AG20443 (cell line): ENCODE measurements around the gene BBX.
A peak's percentile ranks its signal among the peaks of the same experiment; 100 is the strongest.

Experiments used
- DNase-seq: peaks from one replicate; pipeline ENCODE4 v3.0.0; 2012; ENCODE audit warnings: low spot score, mixed read lengths

BBX gene

DNA sequence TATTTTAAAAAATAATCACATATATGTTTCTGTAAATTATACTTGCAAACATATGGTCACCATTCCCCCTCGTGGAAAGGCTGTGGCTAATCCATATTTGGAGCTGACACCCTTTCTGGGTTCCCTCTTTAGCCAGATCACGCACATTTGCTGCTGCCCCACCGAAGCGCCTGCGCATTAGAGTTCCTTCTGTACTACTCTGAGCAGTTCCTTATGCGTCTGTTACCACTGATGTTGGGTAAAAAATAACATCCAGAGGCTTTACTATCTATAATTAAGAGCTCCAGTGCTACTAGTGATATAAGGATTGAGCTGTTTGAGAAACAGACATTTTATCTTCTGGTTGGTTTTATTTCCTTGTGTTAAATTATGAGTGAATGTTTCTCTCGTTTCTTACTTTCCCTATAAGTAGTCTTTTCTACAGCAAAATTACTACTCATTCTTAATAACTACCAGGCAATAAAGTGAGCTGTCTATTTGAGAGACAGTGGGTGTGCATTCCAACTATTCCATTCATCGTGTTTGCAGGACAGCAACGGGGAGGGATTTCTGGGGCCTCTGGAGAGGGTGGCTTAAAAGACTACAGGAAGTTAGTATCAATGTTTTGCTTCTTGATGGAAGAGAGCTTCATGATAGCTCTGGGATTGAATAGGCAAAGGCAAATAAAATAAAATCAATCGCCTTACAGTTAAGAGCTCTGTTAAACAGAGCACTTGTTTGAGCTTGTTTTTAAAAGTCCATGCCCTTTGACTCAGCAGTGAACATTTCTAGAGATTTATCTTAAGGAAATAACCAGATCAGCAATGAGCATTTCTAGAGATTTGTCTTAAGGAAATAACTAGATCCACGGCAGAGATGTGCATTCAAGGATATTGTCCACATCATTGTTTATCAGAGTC, 322.9 kb downstream of the BBX start:
- DNase-seq, result peak; percentile 84

DNA sequence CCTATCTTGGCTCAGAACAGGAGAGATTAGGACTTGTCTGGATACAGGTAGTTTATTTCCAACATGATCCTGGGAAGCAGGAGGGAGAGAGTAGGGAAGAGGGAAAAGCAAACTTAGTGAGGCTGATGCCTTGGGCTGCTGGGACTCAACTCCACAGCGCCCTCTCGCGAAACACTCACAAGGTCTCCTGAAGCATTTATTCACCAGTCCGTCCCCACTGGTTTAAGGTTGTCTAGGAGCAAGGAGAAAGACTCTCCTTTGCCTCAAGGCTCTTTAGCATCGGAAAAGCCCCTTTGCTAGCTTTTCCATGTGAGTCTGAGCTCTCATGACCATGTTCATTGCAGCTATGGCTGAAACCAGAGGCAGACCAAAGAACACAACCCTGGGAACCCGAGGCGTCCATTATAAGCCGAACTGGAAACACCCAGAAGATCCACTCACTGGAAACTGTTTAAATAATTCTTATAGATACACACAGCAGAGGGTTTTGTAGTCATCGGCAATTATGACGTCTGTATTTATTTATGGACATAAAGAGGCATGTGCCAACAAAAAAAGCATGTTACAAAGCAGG, 323.6 kb downstream of the BBX start:
- DNase-seq, result peak; percentile 79

DNA sequence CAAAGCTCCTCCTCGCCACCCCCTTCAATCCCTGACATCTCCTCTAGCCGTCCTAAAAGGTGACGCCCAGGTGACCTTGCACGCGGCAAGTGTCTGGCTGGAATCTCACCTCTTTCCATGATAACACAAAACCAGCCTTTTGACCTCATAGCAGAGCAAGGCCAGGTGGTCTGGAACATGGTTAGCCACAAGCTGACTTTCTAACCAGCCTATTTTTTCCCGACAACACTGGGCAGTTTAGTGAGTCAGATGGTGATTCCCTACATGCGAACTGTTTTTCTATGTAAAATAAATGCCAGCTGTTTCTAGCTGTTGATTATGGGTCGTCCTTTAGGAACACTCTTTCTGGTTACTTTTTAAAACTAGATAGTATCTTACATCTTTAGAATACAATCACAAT, 325.0 kb downstream of the BBX start:
- DNase-seq, result no peak

DNA sequence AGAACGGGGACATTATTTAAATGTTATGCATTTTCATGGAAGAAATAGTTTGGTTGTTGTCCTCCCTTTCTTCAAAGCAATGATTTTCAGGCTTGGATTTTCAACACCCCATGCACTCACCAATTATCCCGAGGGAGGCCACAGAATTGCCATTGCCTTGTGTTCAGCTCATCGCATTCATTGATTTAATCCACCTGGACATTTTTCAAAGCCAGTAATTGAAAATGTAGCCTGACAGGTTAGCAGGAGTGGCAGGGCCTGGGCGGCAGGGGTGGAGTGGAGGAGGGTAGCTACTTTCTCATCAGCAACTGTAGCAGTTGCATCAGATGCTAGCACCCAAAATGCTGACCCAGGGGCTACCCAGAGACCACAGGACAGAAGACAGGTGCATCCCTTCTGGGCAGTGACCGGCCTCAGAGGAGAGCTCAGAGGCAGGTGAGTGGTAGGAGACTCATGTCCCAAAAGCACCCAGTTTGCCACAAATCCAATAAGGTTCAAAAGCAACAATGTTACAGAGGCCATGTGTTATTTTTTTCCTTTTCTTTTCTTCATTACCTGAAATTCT, 325.7 kb downstream of the BBX start:
- DNase-seq, result no peak

DNA sequence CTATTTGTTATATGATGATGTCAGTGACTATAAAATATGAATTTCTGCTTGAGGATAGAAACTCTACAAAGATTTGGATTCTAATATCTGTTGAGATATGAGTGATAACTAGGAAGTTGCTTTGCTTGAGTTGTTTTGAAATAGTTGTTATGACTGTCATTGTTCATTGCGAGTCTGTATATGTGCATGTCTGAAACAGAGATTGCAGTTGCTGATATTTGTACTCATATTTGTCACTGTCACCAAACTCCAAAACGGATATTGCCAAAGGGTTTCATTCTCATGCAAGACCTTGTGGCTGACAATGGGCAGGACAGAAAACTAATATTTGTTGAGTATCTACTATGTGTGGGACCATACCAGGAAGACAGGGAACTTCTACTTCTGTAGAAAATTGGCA, 327.9 kb downstream of the BBX start:
- DNase-seq, result no peak

DNA sequence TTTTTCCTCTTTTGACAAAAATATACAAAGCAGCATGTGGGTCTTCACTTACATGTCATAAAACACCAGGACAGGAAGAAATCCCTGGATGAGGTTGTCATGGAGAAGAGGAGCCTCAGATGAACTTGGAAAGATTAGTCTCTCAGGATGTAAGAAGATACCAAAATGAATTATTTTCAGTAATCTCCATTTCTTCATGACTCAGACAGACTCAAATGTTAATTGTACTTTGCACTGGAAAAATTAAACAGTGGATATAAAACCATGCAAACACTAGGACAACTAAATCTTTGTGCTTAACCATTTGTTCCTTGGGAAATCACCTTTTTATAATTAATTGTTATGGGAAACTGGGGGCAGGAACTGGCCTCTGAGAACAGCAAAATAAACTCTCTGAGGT, 331.1 kb downstream of the BBX start:
- DNase-seq, result no peak

- no peak for DNase-seq
Measured at GRCh38 chr3:107854733-107855132, 332.0 kb downstream of the BBX start.

DNA sequence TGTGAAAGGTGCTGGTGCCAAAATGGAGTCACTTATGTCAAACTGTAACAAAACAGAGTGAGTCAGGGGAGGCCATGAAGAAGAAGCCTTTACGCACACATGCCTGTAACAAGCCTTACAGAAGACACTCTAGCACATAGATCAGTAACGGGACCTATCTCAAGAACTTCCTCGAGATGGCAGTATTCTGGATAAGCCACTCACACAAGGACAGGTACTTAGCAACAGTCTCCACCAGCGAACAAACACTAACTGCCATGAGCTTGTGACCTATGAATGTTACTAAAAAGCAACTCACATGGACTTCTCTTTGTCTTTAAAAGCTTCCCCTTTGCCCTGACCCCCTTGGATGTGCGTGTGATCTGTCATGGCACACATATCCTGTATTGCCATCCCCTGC, 332.9 kb downstream of the BBX start:
- no peak for DNase-seq

GRCh38 chr3:107857854-107858253, 335.1 kb downstream of the BBX start:
- DNase-seq, result no peak

- DNase-seq, result no peak
Measured at GRCh38 chr3:107858876-107859275, 336.1 kb downstream of the BBX start.
